ENCODE measurements around the gene RMDN2.

- TF ChIP-seq POLR2A (IDR thresholded peaks at IDR 0.05) (no peak), CTCF (IDR thresholded peaks at IDR 0.05) (no peak)
Observed at GRCh38 chr2:37947306-37947705, 22.2 kb downstream of the RMDN2 start.

Measured in uterus (tissue), 2 donors.